ENCODE measurements around the gene DCC.

The DCC gene

DNA sequence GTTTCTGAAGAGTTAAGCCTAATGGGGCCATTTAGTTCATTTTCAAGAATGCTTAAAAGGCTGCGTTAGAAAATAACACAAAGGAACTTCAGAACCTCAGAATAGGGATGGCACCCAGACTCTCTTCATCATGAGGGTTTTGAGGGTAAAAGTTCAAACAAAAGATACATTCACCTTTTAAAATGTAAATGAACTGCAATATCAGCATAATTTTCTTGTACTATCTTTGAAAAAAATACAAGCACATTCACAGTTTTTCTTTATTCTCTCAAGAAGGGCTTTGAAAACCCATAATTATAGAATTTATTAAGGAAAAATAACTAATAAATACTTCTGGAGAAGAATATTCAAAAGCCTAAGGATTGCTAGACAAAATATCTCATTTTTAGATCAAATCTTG is 791.0 kb downstream of the DCC start:
- no peak overlapping the region for H3K27ac Mint-ChIP-seq
- H3K9me3 Mint-ChIP-seq = no peaks in the 10 kb centered on the region
- no peaks in the 10 kb centered on the region for H3K27me3 Mint-ChIP-seq (ENCODE audit: low read depth, poor library complexity)
- H3K4me1 Mint-ChIP-seq = peaks cover 4% of the 10 kb centered on the region
- no peak for DNase-seq
- no peak overlapping the region for H3K4me3 Mint-ChIP-seq
- TF ChIP-seq, protein P1, sequence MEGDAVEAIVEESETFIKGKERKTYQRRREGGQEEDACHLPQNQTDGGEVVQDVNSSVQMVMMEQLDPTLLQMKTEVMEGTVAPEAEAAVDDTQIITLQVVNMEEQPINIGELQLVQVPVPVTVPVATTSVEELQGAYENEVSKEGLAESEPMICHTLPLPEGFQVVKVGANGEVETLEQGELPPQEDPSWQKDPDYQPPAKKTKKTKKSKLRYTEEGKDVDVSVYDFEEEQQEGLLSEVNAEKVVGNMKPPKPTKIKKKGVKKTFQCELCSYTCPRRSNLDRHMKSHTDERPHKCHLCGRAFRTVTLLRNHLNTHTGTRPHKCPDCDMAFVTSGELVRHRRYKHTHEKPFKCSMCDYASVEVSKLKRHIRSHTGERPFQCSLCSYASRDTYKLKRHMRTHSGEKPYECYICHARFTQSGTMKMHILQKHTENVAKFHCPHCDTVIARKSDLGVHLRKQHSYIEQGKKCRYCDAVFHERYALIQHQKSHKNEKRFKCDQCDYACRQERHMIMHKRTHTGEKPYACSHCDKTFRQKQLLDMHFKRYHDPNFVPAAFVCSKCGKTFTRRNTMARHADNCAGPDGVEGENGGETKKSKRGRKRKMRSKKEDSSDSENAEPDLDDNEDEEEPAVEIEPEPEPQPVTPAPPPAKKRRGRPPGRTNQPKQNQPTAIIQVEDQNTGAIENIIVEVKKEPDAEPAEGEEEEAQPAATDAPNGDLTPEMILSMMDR (IDR thresholded peaks at IDR 0.05) = no peak
- H3K36me3 Mint-ChIP-seq (ENCODE audit: low read depth) = no peaks in the 10 kb centered on the region

DNA sequence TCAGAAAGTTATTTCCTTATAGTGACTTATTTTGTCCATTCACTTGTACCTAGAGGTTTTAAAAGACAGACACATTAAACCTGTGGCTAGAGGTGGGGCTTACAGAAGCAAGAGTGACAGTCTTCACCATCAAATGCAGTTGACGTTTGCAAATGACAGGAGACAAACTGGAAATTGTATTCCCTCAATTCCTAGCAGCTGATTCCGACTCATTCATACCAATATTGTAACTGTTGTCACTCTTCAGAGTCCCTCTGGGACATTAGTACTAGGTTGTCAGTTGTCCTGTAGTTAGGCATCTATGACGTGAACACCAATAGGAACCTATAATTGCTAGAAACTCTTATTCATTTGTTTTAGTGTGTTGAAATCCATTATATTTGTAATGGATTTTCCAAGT is 794.7 kb downstream of the DCC start:
- Mint-ChIP-seq H3K36me3 (ENCODE audit: low read depth) (no peaks in the 10 kb centered on the region), H3K4me1 (no peaks in the 10 kb centered on the region), H3K27me3 (ENCODE audit: low read depth, poor library complexity) (no peaks in the 10 kb centered on the region), H3K27ac (no peak overlapping the region), H3K4me3 (no peak overlapping the region), H3K9me3 (peaks cover 3% of the 10 kb centered on the region)
- TF ChIP-seq, protein P1 (IDR thresholded peaks at IDR 0.05) = no peak
- DNase-seq = no peak

DNA sequence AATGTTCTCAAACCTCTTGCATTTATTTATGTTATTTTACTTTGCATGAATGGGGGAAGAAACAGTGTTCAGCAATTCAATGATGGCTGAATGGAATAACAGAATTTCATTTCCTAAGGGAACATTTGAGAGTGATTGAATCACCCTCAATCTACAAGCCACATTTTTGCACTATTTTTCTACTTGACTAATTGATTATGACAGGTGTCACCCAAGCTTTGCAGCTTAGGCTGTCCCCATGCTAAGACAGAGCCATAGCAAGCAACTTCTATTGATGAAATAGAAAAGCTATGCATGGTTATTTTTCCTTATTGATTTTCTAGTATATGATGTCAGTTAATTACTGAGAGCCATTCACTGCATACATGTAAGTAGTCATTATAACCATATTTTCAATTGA is 795.7 kb downstream of the DCC start:
- Mint-ChIP-seq H3K4me1 (no peaks in the 10 kb centered on the region), H3K36me3 (ENCODE audit: low read depth) (no peaks in the 10 kb centered on the region), H3K4me3 (no peak overlapping the region), H3K27me3 (ENCODE audit: low read depth, poor library complexity) (no peaks in the 10 kb centered on the region), H3K27ac (no peak overlapping the region), H3K9me3 (peaks cover 3% of the 10 kb centered on the region)
- TF ChIP-seq, protein P1 (IDR thresholded peaks at IDR 0.05) = no peak
- no peak for DNase-seq

DNA sequence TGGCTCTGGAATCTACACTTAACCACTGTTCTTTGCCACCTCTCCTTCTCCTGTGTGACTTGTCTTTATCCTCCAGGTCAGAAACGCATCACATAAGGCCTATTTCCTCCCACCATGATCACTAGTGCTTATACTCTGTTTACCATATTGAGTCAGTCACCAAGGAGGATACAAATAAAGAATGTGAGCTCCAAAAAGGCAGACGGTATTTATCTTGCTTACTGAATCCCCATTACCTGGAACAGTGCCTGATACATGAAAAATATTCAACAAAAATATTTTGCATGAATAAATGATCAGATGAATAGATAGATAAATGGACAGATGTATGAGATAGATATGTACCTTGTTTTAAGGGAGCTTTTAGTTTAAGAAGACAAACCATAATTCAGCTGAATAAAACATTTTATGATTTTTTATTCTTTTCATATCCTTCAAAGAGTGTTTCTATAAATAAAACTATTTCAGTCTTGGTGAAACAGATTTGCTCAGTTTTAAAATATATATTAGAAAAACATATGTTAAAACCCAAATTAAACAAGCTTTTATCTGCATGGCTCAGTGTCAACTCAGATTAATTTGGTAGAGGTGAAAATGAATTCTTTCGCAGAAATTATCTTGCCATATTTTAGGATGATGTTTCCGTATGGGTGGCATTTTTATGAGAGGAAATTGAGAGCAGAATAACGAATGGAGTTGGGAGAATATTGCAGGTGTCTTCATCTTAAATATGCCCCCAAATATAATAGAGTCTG is 799.9 kb downstream of the DCC start:
- Mint-ChIP-seq H3K9me3 (peaks cover 6% of the 10 kb centered on the region), H3K4me3 (no peak overlapping the region), H3K27ac (no peak overlapping the region), H3K4me1 (no peaks in the 10 kb centered on the region), H3K36me3 (ENCODE audit: low read depth) (no peaks in the 10 kb centered on the region), H3K27me3 (ENCODE audit: low read depth, poor library complexity) (no peaks in the 10 kb centered on the region)
- no peak for DNase-seq
- TF ChIP-seq, protein P1 (IDR thresholded peaks at IDR 0.05) = no peak

DNA sequence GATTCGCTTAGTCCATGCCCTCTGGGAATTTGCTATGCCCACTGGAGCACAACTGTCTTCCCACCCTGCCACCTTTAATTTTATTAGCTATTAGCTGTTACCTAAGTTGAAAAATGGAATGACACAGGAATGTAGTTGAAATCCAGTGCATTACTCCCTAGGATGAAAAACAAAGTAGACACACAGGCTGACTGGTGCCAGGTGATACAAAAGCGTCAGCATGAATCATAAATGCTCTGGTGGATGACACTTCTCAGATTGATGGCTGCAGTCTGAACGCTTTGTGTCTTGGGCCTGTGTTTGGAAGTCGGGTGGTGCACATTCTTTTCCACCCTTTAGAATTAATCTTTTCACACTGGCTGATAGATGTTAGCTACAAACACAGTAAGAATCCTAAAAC is 802.0 kb downstream of the DCC start:
- peaks cover 6% of the 10 kb centered on the region for H3K9me3 Mint-ChIP-seq
- H3K27me3 Mint-ChIP-seq (ENCODE audit: low read depth, poor library complexity) = no peaks in the 10 kb centered on the region
- DNase-seq = no peak
- H3K4me3 Mint-ChIP-seq = no peak overlapping the region
- no peaks in the 10 kb centered on the region for H3K36me3 Mint-ChIP-seq (ENCODE audit: low read depth)
- TF ChIP-seq, protein P1 (IDR thresholded peaks at IDR 0.05) = no peak
- H3K27ac Mint-ChIP-seq = no peak overlapping the region
- H3K4me1 Mint-ChIP-seq = no peaks in the 10 kb centered on the region

DNA sequence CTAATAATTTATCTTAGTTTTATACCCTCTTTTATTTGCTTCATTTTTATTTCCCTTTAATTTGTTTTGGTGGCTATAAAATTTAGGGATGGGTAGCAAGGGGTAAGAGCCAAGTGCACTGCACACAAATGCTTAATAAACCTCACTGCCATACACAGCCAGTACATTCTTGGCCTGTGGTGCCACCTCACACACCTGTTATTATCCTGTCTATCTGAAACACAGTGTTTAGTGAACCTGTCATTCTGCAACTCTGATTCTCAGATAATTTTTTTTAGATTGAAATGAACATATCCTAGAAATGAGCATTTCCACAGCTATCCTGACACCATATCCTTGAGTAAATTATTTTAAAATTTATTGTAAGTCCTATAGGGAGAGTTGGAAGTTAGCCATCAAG is 807.5 kb downstream of the DCC start:
- H3K4me1 Mint-ChIP-seq = peaks cover 19% of the 10 kb centered on the region
- no peak overlapping the region for H3K27ac Mint-ChIP-seq
- no peaks in the 10 kb centered on the region for H3K27me3 Mint-ChIP-seq (ENCODE audit: low read depth, poor library complexity)
- peaks cover 3% of the 10 kb centered on the region for H3K9me3 Mint-ChIP-seq
- no peaks in the 10 kb centered on the region for H3K36me3 Mint-ChIP-seq (ENCODE audit: low read depth)
- TF ChIP-seq, protein P1 (IDR thresholded peaks at IDR 0.05) = no peak
- H3K4me3 Mint-ChIP-seq = no peak overlapping the region
- DNase-seq = no peak

Data from nephron progenitor cell (in vitro differentiated cells).